Keratinocyte (primary cell): Measurements from ENCODE around the gene VSIG10L2. TPM values are rescaled to one million over a fixed set of nuclear protein-coding genes. Genes with fewer than 3 reads are reported as not detected.

Experiments used
- DNase-seq: peaks from one replicate; pipeline ENCODE4 v3.0.0-alpha.2; 2011; ENCODE audit warnings: low read depth, missing footprints, low spot score
- FAIRE-seq: peaks from 2 replicates; lab custom pipeline; 2011; peaks lifted over from hg19 to GRCh38; lab: Jason Lieb, UNC
- H2AFZ ChIP-seq: 2 replicates; pipeline ENCODE4 v1.6.0; 2012; ENCODE audit warnings: low read length, control low read depth, inconsistent platforms; ENCODE audit not compliant: control insufficient read depth
- H3K27ac ChIP-seq: 2 replicates; pipeline ENCODE4 v1.5.1; 2011; ENCODE audit warnings: low read length; ENCODE audit not compliant: control insufficient read depth, insufficient read depth
- H3K27me3 ChIP-seq: 3 replicates; pipeline ENCODE4 v1.6.0; 2011; ENCODE audit warnings: low read length; ENCODE audit not compliant: control insufficient read depth, insufficient read depth; ENCODE audit errors: extremely low read depth
- H3K36me3 ChIP-seq, 2 experiments: 2 replicates in 1 of 2; 3 replicates in 1 of 2; pipeline ENCODE4 v1.5.1; 2011; ENCODE audit warnings: low read length in 2 of 2, mild to moderate bottlenecking in 1 of 2; ENCODE audit not compliant: control insufficient read depth in 2 of 2, insufficient read depth in 2 of 2; ENCODE audit errors: extremely low read depth in 1 of 2
- H3K4me1 ChIP-seq: 3 replicates; pipeline ENCODE4 v1.5.1; 2011; ENCODE audit warnings: low read length; ENCODE audit not compliant: control insufficient read depth, insufficient read depth; ENCODE audit errors: extremely low read depth
- H3K4me2 ChIP-seq: 3 replicates; pipeline ENCODE4 v1.6.0; 2011; ENCODE audit warnings: low read depth, low read length; ENCODE audit not compliant: control insufficient read depth, insufficient read depth; ENCODE audit errors: extremely low read depth
- H3K4me3 ChIP-seq, 3 experiments: fragments of 200-600 bp in 1 of 3; sonication (generic) in 1 of 3; 2 replicates in 2 of 3; 3 replicates in 1 of 3; pipeline ENCODE4 v1.5.1; 2011 to 2016; ENCODE audit warnings: low read length in 3 of 3, mild to moderate bottlenecking in 3 of 3, control low read depth in 2 of 3, inconsistent platforms in 1 of 3, low read depth in 1 of 3, mixed read lengths in 1 of 3, mixed run types in 1 of 3, moderate library complexity in 1 of 3; ENCODE audit not compliant: control insufficient read depth in 2 of 3, insufficient read depth in 2 of 3; ENCODE audit errors: extremely low read depth in 1 of 3
- H3K79me2 ChIP-seq: 2 replicates; pipeline ENCODE4 v1.6.0; 2012; ENCODE audit warnings: low read length; ENCODE audit not compliant: control insufficient read depth, insufficient read depth
- H3K9ac ChIP-seq: 3 replicates; pipeline ENCODE4 v1.6.0; 2011; ENCODE audit warnings: low read length; ENCODE audit not compliant: control insufficient read depth, insufficient read depth; ENCODE audit errors: extremely low read depth
- H3K9me1 ChIP-seq: 3 replicates; pipeline ENCODE4 v1.6.0; 2011; ENCODE audit warnings: low read length; ENCODE audit not compliant: control insufficient read depth, insufficient read depth; ENCODE audit errors: extremely low read depth
- H3K9me3 ChIP-seq: 2 replicates; pipeline ENCODE4 v1.5.1; 2012; ENCODE audit warnings: low read depth, low read length; ENCODE audit not compliant: control insufficient read depth
- H4K20me1 ChIP-seq: 3 replicates; pipeline ENCODE4 v1.6.0; 2011; ENCODE audit warnings: low read length; ENCODE audit not compliant: control insufficient read depth, insufficient read depth; ENCODE audit errors: extremely low read depth
- CTCF ChIP-seq, 3 experiments: IDR thresholded peaks in 1 of 3; conservative IDR thresholded peaks in 1 of 3; optimal IDR thresholded peaks in 1 of 3; 2 replicates in 2 of 3; 3 replicates in 1 of 3; pipeline versions ENCODE3 to v1.5.1; 2011; ENCODE audit warnings: low read length in 3 of 3, mild to moderate bottlenecking in 3 of 3, moderate library complexity in 2 of 3, control low read depth in 1 of 3, inconsistent platforms in 1 of 3; ENCODE audit not compliant: insufficient read depth in 2 of 3; ENCODE audit errors: extremely low read depth in 1 of 3
- EZH2 ChIP-seq: IDR thresholded peaks from one replicate; pipeline ENCODE4 v1.6.1; 2012; ENCODE audit warnings: inconsistent platforms, mild to moderate bottlenecking, low read length, moderate library complexity
- dilution Hi-C: fragments of 300-500 bp; cut with MboI; formaldehyde crosslinking; loops from one replicate; pipeline ENCODE4 v1.7.0; 2020; ENCODE audit warnings: low sequenced_read_pairs; ENCODE audit not compliant: extremely low pct_ligation_motif_present
- polyA plus RNA-seq, 5 experiments: library from polyadenylated mRNA; depleted of rRNA in 3 of 5; stranded (reverse) in 3 of 5; stranded (forward) in 1 of 5; unstranded in 1 of 5; fragments of >200 nt; gene quantifications; 1 replicate in 1 of 5; 2 replicates in 3 of 5; 3 replicates in 1 of 5; pipeline versions ENCODE4 v1.2.1 to v1.2.3, GENCODE V29; 2011 to 2012; ENCODE audit warnings: missing spikeins in 2 of 5, low read depth in 1 of 5, low replicate concordance in 1 of 5

The VSIG10L2 gene
- polyA plus RNA-seq, 1 donor (not counting 4 experiments of a cell fraction or from before 2014, with no cell fraction given), result 0.09 TPM

DNA sequence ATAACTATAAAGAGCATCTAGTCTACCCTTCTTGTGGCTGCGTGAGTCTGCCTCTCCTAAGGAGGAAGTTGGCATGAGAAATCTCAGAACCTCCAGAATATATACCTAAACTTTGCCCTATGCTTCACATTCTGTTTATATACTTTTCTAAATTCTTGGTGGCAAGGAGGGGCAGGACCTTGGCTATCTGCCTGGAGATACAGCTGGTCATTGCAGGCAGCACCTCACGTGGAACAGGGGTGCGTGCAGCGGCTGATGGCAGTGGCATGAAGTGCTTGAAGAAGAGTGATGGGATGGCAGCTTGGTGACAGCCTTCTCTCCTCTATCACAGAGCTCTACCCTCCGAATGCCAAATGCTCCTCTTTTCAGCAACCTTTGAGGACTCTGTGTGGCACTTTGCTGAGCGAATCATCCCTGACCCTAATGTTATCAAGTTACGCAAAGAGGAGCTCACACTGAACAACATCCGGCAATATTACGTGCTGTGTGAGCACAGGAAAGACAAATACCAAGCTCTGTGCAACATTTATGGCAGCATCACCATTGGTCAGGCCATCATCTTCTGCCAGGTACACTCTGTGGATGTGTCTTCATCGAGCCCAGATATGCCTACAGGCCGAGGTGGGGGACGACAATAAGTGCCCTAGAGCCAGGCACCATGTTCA, 29.0 kb upstream of the VSIG10L2 start:
- H3K4me3 ChIP-seq, result no peak overlapping the region
- no peak for FAIRE-seq
- dilution Hi-C loops, result no loop called here
- no peak overlapping the region for H3K4me2 ChIP-seq
- no peaks in the 10 kb centered on the region for H4K20me1 ChIP-seq
- no peak for DNase-seq
- H3K9me1 ChIP-seq, result no peaks in the 10 kb centered on the region
- no peaks in the 10 kb centered on the region for H3K9me3 ChIP-seq
- no peaks in the 10 kb centered on the region for H3K27me3 ChIP-seq
- H3K27ac ChIP-seq, result no peak overlapping the region
- no peak overlapping the region for H3K9ac ChIP-seq
- H2AFZ ChIP-seq, result no peak overlapping the region
- H3K4me1 ChIP-seq, result no peaks in the 10 kb centered on the region
- no peak for TF ChIP-seq CTCF (optimal IDR thresholded peaks at IDR 0.05 in 1 of 3, IDR thresholded peaks at IDR 0.05 in 1 of 3, conservative IDR thresholded peaks at IDR 0.05 in 1 of 3; ENCODE audit: extremely low read depth in 1 of 3, insufficient read depth in 2 of 3, low read length in 3 of 3)
- no peak for TF ChIP-seq EZH2
- H3K36me3 ChIP-seq, result no peaks in the 10 kb centered on the region
- no peaks in the 10 kb centered on the region for H3K79me2 ChIP-seq

DNA sequence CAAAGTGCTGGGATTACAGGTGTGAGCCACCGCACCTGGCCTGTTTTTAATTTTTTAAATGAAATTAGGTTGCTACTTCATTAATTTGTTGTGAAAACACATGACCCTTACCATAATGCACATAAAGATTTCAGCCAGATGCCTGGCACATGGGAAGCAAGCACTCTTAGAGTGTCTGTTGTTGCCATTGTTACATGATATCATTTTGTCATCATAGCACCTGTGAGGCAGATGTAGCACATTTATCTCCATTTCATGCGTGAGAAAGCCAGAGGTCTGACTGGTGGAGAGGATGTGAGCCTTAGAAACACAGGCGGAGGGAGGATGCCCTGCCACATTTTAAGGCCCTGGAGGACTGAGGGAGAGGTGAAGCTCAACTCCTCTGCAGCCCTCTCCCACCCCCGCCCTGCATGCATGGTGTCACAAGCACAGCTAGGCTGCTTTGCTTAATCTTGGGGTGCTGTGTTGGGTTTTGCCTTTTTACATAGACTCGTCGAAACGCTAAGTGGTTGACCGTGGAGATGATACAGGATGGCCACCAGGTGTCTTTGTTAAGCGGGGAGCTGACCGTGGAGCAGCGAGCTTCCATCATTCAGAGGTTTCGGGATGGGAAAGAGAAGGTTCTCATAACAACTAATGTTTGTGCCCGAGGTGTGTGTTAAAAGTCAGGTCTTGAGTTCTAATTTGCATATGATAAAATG, 27.6 kb upstream of the VSIG10L2 start:
- H2AFZ ChIP-seq, result no peak overlapping the region
- no peaks in the 10 kb centered on the region for H4K20me1 ChIP-seq
- H3K4me3 ChIP-seq, result no peak overlapping the region
- dilution Hi-C loops, result no loop called here
- no peaks in the 10 kb centered on the region for H3K79me2 ChIP-seq
- H3K9me3 ChIP-seq, result no peaks in the 10 kb centered on the region
- DNase-seq (no peak), FAIRE-seq (no peak)
- no peaks in the 10 kb centered on the region for H3K27me3 ChIP-seq
- no peaks in the 10 kb centered on the region for H3K4me1 ChIP-seq
- H3K9ac ChIP-seq, result no peak overlapping the region
- H3K4me2 ChIP-seq, result no peak overlapping the region
- TF ChIP-seq EZH2 (no peak), CTCF (optimal IDR thresholded peaks at IDR 0.05 in 1 of 3, IDR thresholded peaks at IDR 0.05 in 1 of 3, conservative IDR thresholded peaks at IDR 0.05 in 1 of 3; ENCODE audit: extremely low read depth in 1 of 3, insufficient read depth in 2 of 3, low read length in 3 of 3) (no peak)
- no peaks in the 10 kb centered on the region for H3K9me1 ChIP-seq
- no peak overlapping the region for H3K27ac ChIP-seq
- H3K36me3 ChIP-seq, result no peaks in the 10 kb centered on the region
